H1 (cell line): Measurements from ENCODE around the gene HEATR5A. TPM values are rescaled to one million over a fixed set of nuclear protein-coding genes. Genes with fewer than 3 reads are reported as not detected.

Experiments used
- CTCF ChIA-PET: fragments of 300-600 bp; sonication (Branson Sonifier 250); formaldehyde crosslinking; loops from one replicate; lab custom pipeline; 2021; ENCODE audit not compliant: partially characterized antibody; lab: Charles Lee
- POLR2A ChIA-PET: fragments of 300-600 bp; sonication (Branson Sonifier 250); formaldehyde crosslinking; loops from one replicate; lab custom pipeline; 2021; ENCODE audit warnings: inconsistent platforms; ENCODE audit not compliant: partially characterized antibody; lab: Charles Lee
- DNase-seq, 2 experiments: peaks; one replicate each; pipeline versions ENCODE4 v3.0.0 to v3.0.0-alpha.2; 2010 to 2022; ENCODE audit warnings: low spot score in 2 of 2, low read depth in 1 of 2, mixed read lengths in 1 of 2
- FAIRE-seq: peaks from 2 replicates; lab custom pipeline; 2011; peaks lifted over from hg19 to GRCh38; lab: Jason Lieb, UNC
- H2AFZ ChIP-seq: 2 replicates; pipeline ENCODE4 v1.8.1; 2012; ENCODE audit warnings: low read length, inconsistent platforms
- H2AK5ac ChIP-seq: 2 replicates; pipeline ENCODE4 v1.6.1; 2013; ENCODE audit warnings: low read depth, low read length
- H2BK120ac ChIP-seq: replicated peaks from 2 replicates; pipeline ENCODE3; 2013; ENCODE audit warnings: low read depth, low read length, inconsistent platforms
- H2BK12ac ChIP-seq: 2 replicates; pipeline ENCODE4 v1.6.1; 2013; ENCODE audit warnings: low read depth, low read length
- H2BK15ac ChIP-seq: 2 replicates; pipeline ENCODE4 v1.6.1; 2013; ENCODE audit warnings: low read length
- H2BK20ac ChIP-seq: 2 replicates; pipeline ENCODE4 v1.6.1; 2013; ENCODE audit warnings: low read length
- H2BK5ac ChIP-seq: 2 replicates; pipeline ENCODE4 v1.6.1; 2013; ENCODE audit warnings: low read depth, low read length
- H3K14ac ChIP-seq: 2 replicates; pipeline ENCODE4 v1.6.1; 2013; ENCODE audit warnings: inconsistent platforms; ENCODE audit not compliant: insufficient read length
- H3K18ac ChIP-seq: 2 replicates; pipeline ENCODE4 v1.6.1; 2013; ENCODE audit warnings: low read length; ENCODE audit errors: extremely low read depth
- H3K23ac ChIP-seq: 2 replicates; pipeline ENCODE4 v1.6.1; 2013; ENCODE audit warnings: inconsistent platforms; ENCODE audit not compliant: insufficient read length
- H3K23me2 ChIP-seq: 2 replicates; pipeline ENCODE4 v1.6.1; 2013; ENCODE audit warnings: low read depth, low read length
- H3K27ac ChIP-seq: 2 replicates; pipeline ENCODE4 v1.6.1; 2011; ENCODE audit warnings: low read depth, low read length, inconsistent platforms
- H3K27me3 ChIP-seq, 4 experiments: replicated peaks in 1 of 4; 1 replicate in 1 of 4; 2 replicates in 3 of 4; pipeline versions ENCODE4 v1.6.1 to v1.8.1; 2011 to 2013; ENCODE audit warnings: low read length in 3 of 4, mild to moderate bottlenecking in 3 of 4, inconsistent platforms in 2 of 4, mixed read lengths in 2 of 4, moderate library complexity in 1 of 4; ENCODE audit not compliant: control insufficient read depth in 3 of 4, insufficient read depth in 3 of 4; ENCODE audit errors: extremely low read depth in 1 of 4
- H3K36me3 ChIP-seq, 4 experiments: 2 replicates each; pipeline versions ENCODE4 v1.6.1 to v1.8.1; 2011 to 2013; ENCODE audit warnings: mild to moderate bottlenecking in 4 of 4, low read length in 3 of 4, moderate library complexity in 2 of 4, control low read depth in 1 of 4, inconsistent platforms in 1 of 4; ENCODE audit not compliant: insufficient read depth in 4 of 4, control insufficient read depth in 2 of 4
- H3K4ac ChIP-seq: replicated peaks from 2 replicates; pipeline ENCODE3; 2013; ENCODE audit warnings: low read length, low read depth, mixed read lengths, inconsistent platforms; ENCODE audit not compliant: insufficient read length
- H3K4me1 ChIP-seq, 4 experiments: replicated peaks in 1 of 4; 1 replicate in 1 of 4; 2 replicates in 3 of 4; pipeline versions ENCODE4 v1.6.1 to v1.8.1; 2011 to 2013; ENCODE audit warnings: low read length in 3 of 4, inconsistent platforms in 2 of 4, mixed read lengths in 1 of 4; ENCODE audit not compliant: insufficient read depth in 4 of 4, control insufficient read depth in 3 of 4
- H3K4me2 ChIP-seq, 2 experiments: 2 replicates each; pipeline versions ENCODE4 v1.6.1 to v1.8.1; 2011 to 2013; ENCODE audit warnings: low read depth in 2 of 2, low read length in 2 of 2, control low read depth in 1 of 2, inconsistent platforms in 1 of 2, mild to moderate bottlenecking in 1 of 2; ENCODE audit not compliant: insufficient read depth in 1 of 2
- H3K4me3 ChIP-seq, 4 experiments: fragments of 200-600, 300-600 bp in 1 of 4; sonication (generic), shearing (Covaris generic), sonication (Bioruptor Twin) in 1 of 4; 2 replicates each; pipeline versions ENCODE4 v1.5.1 to v1.8.1; 2011 to 2016; ENCODE audit warnings: low read length in 4 of 4, low read depth in 3 of 4, control low read depth in 2 of 4, inconsistent platforms in 2 of 4, mild to moderate bottlenecking in 2 of 4, mixed read lengths in 1 of 4, moderate library complexity in 1 of 4; ENCODE audit not compliant: insufficient read depth in 2 of 4; ENCODE audit errors: extremely low read depth in 1 of 4
- H3K56ac ChIP-seq: replicated peaks from 2 replicates; pipeline ENCODE3; 2013; ENCODE audit warnings: low read depth, mild to moderate bottlenecking, mixed read lengths, low read length, inconsistent platforms; ENCODE audit not compliant: insufficient read length
- H3K79me1 ChIP-seq: 2 replicates; pipeline ENCODE4 v1.6.1; 2013; ENCODE audit warnings: low read depth, low read length, control low read depth
- H3K79me2 ChIP-seq, 2 experiments: 2 replicates each; pipeline versions ENCODE4 v1.6.1 to v1.8.1; 2012 to 2013; ENCODE audit warnings: low read length in 2 of 2, mild to moderate bottlenecking in 2 of 2, inconsistent platforms in 1 of 2; ENCODE audit not compliant: insufficient read depth in 2 of 2, control insufficient read depth in 1 of 2
- H3K9ac ChIP-seq, 4 experiments: replicated peaks in 1 of 4; 1 replicate in 1 of 4; 2 replicates in 3 of 4; pipeline versions ENCODE4 v1.6.1 to v1.8.1; 2011 to 2013; ENCODE audit warnings: low read depth in 3 of 4, low read length in 3 of 4, control low read depth in 2 of 4, mild to moderate bottlenecking in 2 of 4, moderate library complexity in 2 of 4, inconsistent platforms in 1 of 4; ENCODE audit errors: extremely low read depth in 1 of 4
- H3K9me3 ChIP-seq, 2 experiments: 2 replicates each; pipeline versions ENCODE4 v1.6.1 to v1.8.1; 2012 to 2013; ENCODE audit warnings: mild to moderate bottlenecking in 2 of 2, moderate library complexity in 2 of 2, control low read depth in 1 of 2, inconsistent platforms in 1 of 2, low read depth in 1 of 2, low read length in 1 of 2, mixed read lengths in 1 of 2; ENCODE audit not compliant: insufficient read depth in 2 of 2
- H4K20me1 ChIP-seq, 2 experiments: replicated peaks in 1 of 2; 2 replicates each; pipeline versions ENCODE3 to v1.8.1; 2011 to 2013; ENCODE audit warnings: inconsistent platforms in 2 of 2, low read length in 2 of 2, mild to moderate bottlenecking in 1 of 2; ENCODE audit not compliant: insufficient read depth in 2 of 2, control insufficient read depth in 1 of 2
- H4K5ac ChIP-seq: 2 replicates; pipeline ENCODE4 v1.6.1; 2013; ENCODE audit warnings: low read length, low read depth, mixed read lengths, inconsistent platforms; ENCODE audit not compliant: insufficient read length
- H4K8ac ChIP-seq: 2 replicates; pipeline ENCODE4 v1.8.0; 2013; ENCODE audit warnings: mild to moderate bottlenecking, moderate library complexity, low read length, inconsistent platforms; ENCODE audit not compliant: insufficient read depth; ENCODE audit errors: extremely low read depth
- H4K91ac ChIP-seq: replicated peaks from 2 replicates; pipeline ENCODE3; 2013; ENCODE audit warnings: low read length, mixed read lengths, inconsistent platforms; ENCODE audit not compliant: insufficient read length
- ATF2 ChIP-seq: IDR thresholded peaks from 2 replicates; pipeline ENCODE4 v1.6.1; 2012; ENCODE audit warnings: low read length, inconsistent platforms
- BCL11A ChIP-seq, 2 experiments: IDR thresholded peaks; one replicate each; pipeline ENCODE4 v1.6.1; 2011; ENCODE audit warnings: low read depth in 2 of 2, low read length in 2 of 2, mild to moderate bottlenecking in 2 of 2
- CBX5 ChIP-seq: fragments of 300-800, 300-1000 bp; sonication (generic); IDR thresholded peaks from 2 replicates; pipeline ENCODE4 v1.7.1; 2016; ENCODE audit warnings: antibody characterized with exemption, low read length, low read depth
- JUN ChIP-seq: IDR thresholded peaks from 2 replicates; pipeline ENCODE4 v1.6.1; 2011; ENCODE audit warnings: low read depth, mild to moderate bottlenecking, improper control_type of control experiment, low read length
- POLR2A ChIP-seq, 2 experiments: IDR thresholded peaks; 1 replicate in 1 of 2; 2 replicates in 1 of 2; pipeline ENCODE4 v1.6.1; 2011; ENCODE audit warnings: low read depth in 2 of 2, low read length in 2 of 2, mild to moderate bottlenecking in 2 of 2; ENCODE audit errors: control extremely low read depth in 1 of 2
- SP1 ChIP-seq: IDR thresholded peaks from 2 replicates; pipeline ENCODE4 v1.6.1; 2011; ENCODE audit warnings: low read depth, low read length
- SP4 ChIP-seq: IDR thresholded peaks from 2 replicates; pipeline ENCODE4 v1.6.1; 2012; ENCODE audit warnings: low read length, inconsistent platforms
- TAF7 ChIP-seq: optimal IDR thresholded peaks from 2 replicates; pipeline ENCODE3; 2011; ENCODE audit warnings: low read depth, mild to moderate bottlenecking, inconsistent platforms, low read length, moderate library complexity, borderline replicate concordance
- TCF12 ChIP-seq: IDR thresholded peaks from 2 replicates; pipeline ENCODE4 v1.6.1; 2011; ENCODE audit warnings: low read depth, mild to moderate bottlenecking, low read length
- WGBS, 2 experiments: shearing (Covaris generic) in 1 of 2; methylation state at CpG; one replicate each; pipeline versions ENCODE4 v1.1.6 to v1.1.7; 2013 to 2015; ENCODE audit warnings: low lambda C conversion rate in 2 of 2, mixed read lengths in 2 of 2, inconsistent platforms in 1 of 2, low coverage in 1 of 2, missing lambda C conversion rate in 1 of 2; ENCODE audit not compliant: insufficient replicate concordance in 2 of 2, insufficient coverage in 1 of 2, insufficient read length in 1 of 2; ENCODE audit errors: extremely low coverage in 1 of 2, missing lambda C conversion rate in 1 of 2; 5-methylcytosine and 5-hydroxymethylcytosine counted together
- polyA plus RNA-seq, 7 experiments: library from polyadenylated mRNA; depleted of rRNA in 3 of 7; stranded (reverse) in 5 of 7; unstranded in 2 of 7; fragments of >200 nt in 5 of 7; fragments of 200-250 nt in 2 of 7; gene quantifications; 1 replicate in 5 of 7; 2 replicates in 1 of 7; 4 replicates in 1 of 7; pipeline versions ENCODE4 v1.2.1 to v1.2.3, GENCODE V29; 2011 to 2013; ENCODE audit warnings: missing spikeins in 2 of 7, mixed read lengths in 2 of 7
- total RNA-seq: library from RNA; stranded (reverse); fragmentation: NEBNext Ultra II Directional; extraction: Animal tissue kit (Norgen Biotek cat#: 25700); gene quantifications from 2 replicates; pipeline ENCODE4 v1.2.1, GENCODE V29; 2021
- TF ChIP-seq, protein P1 (sequence below): IDR thresholded peaks from 2 replicates; pipeline ENCODE4 v1.6.1; 2011; ENCODE audit warnings: low read depth, mild to moderate bottlenecking, low read length; ENCODE audit not compliant: insufficient read depth

The HEATR5A gene
- total and polyA plus RNA-seq, 2 of the 8 experiments (the other 6 are each of a cell fraction or from before 2014, with no cell fraction given), result 9.0 to 36.2 TPM

GRCh38 chr14:31252865-31253264, 167.5 kb downstream of the HEATR5A start:
- no peak overlapping the region for H3K23ac ChIP-seq
- H3K27me3 ChIP-seq, result no peaks in the 10 kb centered on the region
- H3K79me2 ChIP-seq, result no peaks in the 10 kb centered on the region
- no peak overlapping the region for H4K91ac ChIP-seq
- H3K56ac ChIP-seq, result no peak overlapping the region
- no peak overlapping the region for H3K18ac ChIP-seq
- H3K4me3 ChIP-seq, result no peak overlapping the region
- no peaks in the 10 kb centered on the region for H3K23me2 ChIP-seq
- no peak overlapping the region for H4K8ac ChIP-seq
- no peaks in the 10 kb centered on the region for H3K4me1 ChIP-seq
- no peak overlapping the region for H2BK5ac ChIP-seq
- no peak overlapping the region for H2BK20ac ChIP-seq
- H3K9me3 ChIP-seq, result no peaks in the 10 kb centered on the region
- H3K79me1 ChIP-seq, result no peaks in the 10 kb centered on the region
- POLR2A ChIA-PET, result no interaction called here
- H4K20me1 ChIP-seq, result no peaks in the 10 kb centered on the region
- no peak overlapping the region for H2AK5ac ChIP-seq
- no peak overlapping the region for H4K5ac ChIP-seq
- FAIRE-seq, result no peak
- no peak overlapping the region for H3K9ac ChIP-seq
- H3K4me2 ChIP-seq, result no peak overlapping the region
- 100% methylated on average over 1 of the region's 1 CpG; no CpG with 5 or more reads in 1 of the 2 experiments for WGBS, 2 experiments
- H2BK15ac ChIP-seq, result no peak overlapping the region
- no peak overlapping the region for H3K4ac ChIP-seq
- no peak overlapping the region for H2BK120ac ChIP-seq
- DNase-seq, result no peak
- TF ChIP-seq BCL11A (IDR thresholded peaks at IDR 0.05; ENCODE audit: low read depth in 2 of 2, low read length in 2 of 2), result no peak
- TF ChIP-seq SP4, result no peak
- TF ChIP-seq, protein P1, sequence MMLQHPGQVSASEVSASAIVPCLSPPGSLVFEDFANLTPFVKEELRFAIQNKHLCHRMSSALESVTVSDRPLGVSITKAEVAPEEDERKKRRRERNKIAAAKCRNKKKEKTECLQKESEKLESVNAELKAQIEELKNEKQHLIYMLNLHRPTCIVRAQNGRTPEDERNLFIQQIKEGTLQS, result no peak
- no peak for TF ChIP-seq TAF7
- TF ChIP-seq SP1, result no peak
- TF ChIP-seq JUN, result no peak
- TF ChIP-seq CBX5, result no peak
- no peak for TF ChIP-seq TCF12
- no peak for TF ChIP-seq POLR2A (IDR thresholded peaks at IDR 0.05; ENCODE audit: control extremely low read depth in 1 of 2, low read depth in 2 of 2, low read length in 2 of 2)
- TF ChIP-seq ATF2, result no peak
- TF ChIP-seq, all 59 proteins: peak for 0
- CTCF ChIA-PET, result interaction anchor here (0.6 to 1.1 kb wide), 2 partner anchors 9 to 839 kb away, joined by 3 to 4 read pairs; no protein-coding TSS in a partner anchor
- H2BK12ac ChIP-seq, result no peak overlapping the region
- no peak overlapping the region for H2AFZ ChIP-seq
- no peak overlapping the region for H3K14ac ChIP-seq
- no peaks in the 10 kb centered on the region for H3K36me3 ChIP-seq
- no peak overlapping the region for H3K27ac ChIP-seq
